GM06990 (cell line): ENCODE data around the gene PACSIN3.
A peak's percentile ranks its signal among the peaks of the same experiment; 100 is the strongest.

Experiments
- DNase-seq: peaks from one replicate; pipeline ENCODE4 v3.0.0-alpha.2; 2011; ENCODE audit not compliant: insufficient read length; ENCODE audit errors: extremely low read depth
- H3K27me3 ChIP-seq: replicated peaks from 2 replicates; pipeline ENCODE4 v1.6.0; 2011; ENCODE audit warnings: low read length; ENCODE audit not compliant: control insufficient read depth, insufficient read depth
- H3K36me3 ChIP-seq: 2 replicates; pipeline ENCODE4 v1.5.1; 2011; ENCODE audit warnings: low read length; ENCODE audit not compliant: control insufficient read depth, insufficient read depth
- H3K4me3 ChIP-seq: replicated peaks from 2 replicates; pipeline ENCODE4 v1.5.1; 2011; ENCODE audit warnings: low read depth, mild to moderate bottlenecking, control low read depth, low read length
- CTCF ChIP-seq: IDR thresholded peaks from 2 replicates; pipeline ENCODE4 v1.5.1; 2011; ENCODE audit warnings: low read length, control low read depth, mild to moderate bottlenecking, inconsistent platforms; ENCODE audit not compliant: insufficient read depth, poor library complexity, severe bottlenecking

PACSIN3 gene

GRCh38 chr11:47161890-47162289, 24.3 kb downstream of the PACSIN3 start:
- DNase-seq, result no peak
- peaks cover 25% of the 10 kb centered on the region for H3K36me3 ChIP-seq

GRCh38 chr11:47161134-47161854, 24.9 kb downstream of the PACSIN3 start:
- no peak overlapping the region for H3K4me3 ChIP-seq
- peak; percentile 90 for TF ChIP-seq CTCF
- no peaks in the 10 kb centered on the region for H3K27me3 ChIP-seq
- DNase-seq, result peak; percentile 59
- peaks cover 19% of the 10 kb centered on the region for H3K36me3 ChIP-seq

More at GRCh38 chr11:47161890-47162289, 24.3 kb downstream of the PACSIN3 start:
- Histone ChIP-seq H3K27me3 (no peaks in the 10 kb centered on the region), H3K4me3 (no peak overlapping the region)
- no peak for TF ChIP-seq CTCF

- no peak for TF ChIP-seq CTCF
- Histone ChIP-seq H3K27me3 (no peaks in the 10 kb centered on the region), H3K36me3 (peaks cover 16% of the 10 kb centered on the region), H3K4me3 (no peak overlapping the region)
- DNase-seq, result no peak
Measured at GRCh38 chr11:47160753-47161133, 25.5 kb downstream of the PACSIN3 start.

- no peak for DNase-seq
- Histone ChIP-seq H3K4me3 (no peak overlapping the region), H3K27me3 (no peaks in the 10 kb centered on the region), H3K36me3 (peaks cover 5% of the 10 kb centered on the region)
- no peak for TF ChIP-seq CTCF
Measured at GRCh38 chr11:47158242-47158641, 28.0 kb downstream of the PACSIN3 start.

- TF ChIP-seq CTCF, result no peak
- H3K4me3 ChIP-seq, result no peak overlapping the region
- no peaks in the 10 kb centered on the region for H3K27me3 ChIP-seq
- DNase-seq, result no peak
- H3K36me3 ChIP-seq, result peaks cover 5% of the 10 kb centered on the region
Measured at GRCh38 chr11:47157805-47158204, 28.4 kb downstream of the PACSIN3 start.
